C4-2B (cell line): Measurements from ENCODE around the gene BFSP1.

ENCODE experiments used
- ZFX ChIP-seq: fragments of 450-650 bp; IDR thresholded peaks from 2 replicates; pipeline ENCODE4 v1.6.1; 2017
- TF ChIP-seq, protein P1 (sequence below): fragments of 450-650 bp; conservative IDR thresholded peaks from 2 replicates; pipeline ENCODE4 v1.5.1; 2017; ENCODE audit warnings: mild to moderate bottlenecking

- TF ChIP-seq, protein P1, sequence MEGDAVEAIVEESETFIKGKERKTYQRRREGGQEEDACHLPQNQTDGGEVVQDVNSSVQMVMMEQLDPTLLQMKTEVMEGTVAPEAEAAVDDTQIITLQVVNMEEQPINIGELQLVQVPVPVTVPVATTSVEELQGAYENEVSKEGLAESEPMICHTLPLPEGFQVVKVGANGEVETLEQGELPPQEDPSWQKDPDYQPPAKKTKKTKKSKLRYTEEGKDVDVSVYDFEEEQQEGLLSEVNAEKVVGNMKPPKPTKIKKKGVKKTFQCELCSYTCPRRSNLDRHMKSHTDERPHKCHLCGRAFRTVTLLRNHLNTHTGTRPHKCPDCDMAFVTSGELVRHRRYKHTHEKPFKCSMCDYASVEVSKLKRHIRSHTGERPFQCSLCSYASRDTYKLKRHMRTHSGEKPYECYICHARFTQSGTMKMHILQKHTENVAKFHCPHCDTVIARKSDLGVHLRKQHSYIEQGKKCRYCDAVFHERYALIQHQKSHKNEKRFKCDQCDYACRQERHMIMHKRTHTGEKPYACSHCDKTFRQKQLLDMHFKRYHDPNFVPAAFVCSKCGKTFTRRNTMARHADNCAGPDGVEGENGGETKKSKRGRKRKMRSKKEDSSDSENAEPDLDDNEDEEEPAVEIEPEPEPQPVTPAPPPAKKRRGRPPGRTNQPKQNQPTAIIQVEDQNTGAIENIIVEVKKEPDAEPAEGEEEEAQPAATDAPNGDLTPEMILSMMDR, result no peak
- no peak for TF ChIP-seq ZFX
Measured at GRCh38 chr20:17502105-17502504, 29.1 kb downstream of the BFSP1 start.
